Mesothelial cell of epicardium (in vitro differentiated cells): ENCODE results near the gene SLC8A1. TPM values are rescaled to one million over a fixed set of nuclear protein-coding genes. Genes with fewer than 3 reads are reported as not detected.
A peak's percentile ranks its signal among the peaks of the same experiment; 100 is the strongest.

Experiments used
- DNase-seq, 2 experiments: peaks; one replicate each; pipeline ENCODE4 v3.0.0; 2021; ENCODE audit warnings: low spot score in 2 of 2; ENCODE audit not compliant: unreplicated experiment in 2 of 2
- H3K27ac Mint-ChIP-seq: 2 replicates; pipeline ENCODE4 v1.8.0; 2021; ENCODE audit warnings: mixed read lengths
- H3K27me3 Mint-ChIP-seq: 2 replicates; pipeline ENCODE4 v1.8.0; 2021; ENCODE audit warnings: low read depth, mixed read lengths
- H3K36me3 Mint-ChIP-seq: 2 replicates; pipeline ENCODE4 v1.8.0; 2021; ENCODE audit warnings: mixed read lengths
- H3K4me1 Mint-ChIP-seq: 2 replicates; pipeline ENCODE4 v1.8.0; 2021; ENCODE audit warnings: mixed read lengths
- H3K4me3 Mint-ChIP-seq: 2 replicates; pipeline ENCODE4 v1.8.0; 2021; ENCODE audit warnings: mild to moderate bottlenecking, moderate library complexity, mixed read lengths
- H3K9me3 Mint-ChIP-seq: 2 replicates; pipeline ENCODE4 v1.8.0; 2021; ENCODE audit warnings: mixed read lengths
- CTCF ChIP-seq: fragments of 200-600 bp; sonication (generic); IDR thresholded peaks from one replicate; pipeline ENCODE4 v1.5.0; 2021; ENCODE audit warnings: antibody characterized with exemption; ENCODE audit not compliant: unreplicated experiment
- total RNA-seq: library from RNA; stranded (reverse); gene quantifications from 3 replicates; pipeline ENCODE4 v1.2.1, GENCODE V29; 2021

Gene SLC8A1
- total RNA-seq, 1 donor from 2014 or later: 29.6 TPM

GRCh38 chr2:40144022-40144421, 307.9 kb downstream of the SLC8A1 start:
- Mint-ChIP-seq H3K27me3 (no peaks in the 10 kb centered on the region), H3K36me3 (peaks cover 24% of the 10 kb centered on the region), H3K4me3 (no peak overlapping the region), H3K9me3 (peaks cover 10% of the 10 kb centered on the region), H3K4me1 (peaks cover 7% of the 10 kb centered on the region), H3K27ac (no peak overlapping the region)
- TF ChIP-seq CTCF: no peak
- no peak for DNase-seq

- no peak for TF ChIP-seq CTCF
Observed at GRCh38 chr2:40138314-40138713, 313.6 kb downstream of the SLC8A1 start.

GRCh38 chr2:40131081-40131704, 320.7 kb downstream of the SLC8A1 start:
- no peak for TF ChIP-seq CTCF
- Mint-ChIP-seq H3K4me1 (peaks cover 15% of the 10 kb centered on the region), H3K27me3 (no peaks in the 10 kb centered on the region), H3K4me3 (no peak overlapping the region), H3K36me3 (no peaks in the 10 kb centered on the region), H3K9me3 (no peaks in the 10 kb centered on the region), H3K27ac (no peak overlapping the region)
- DNase-seq: no peak

More at GRCh38 chr2:40138314-40138713, 313.6 kb downstream of the SLC8A1 start:
- Mint-ChIP-seq H3K36me3 (peaks cover 20% of the 10 kb centered on the region), H3K9me3 (no peaks in the 10 kb centered on the region), H3K4me1 (peaks cover 7% of the 10 kb centered on the region), H3K27ac (no peak overlapping the region), H3K4me3 (no peak overlapping the region), H3K27me3 (no peaks in the 10 kb centered on the region)
- no peak for DNase-seq

- H3K27ac Mint-ChIP-seq: peak overlapping the region; percentile 18
- H3K4me1 Mint-ChIP-seq: peaks cover 15% of the 10 kb centered on the region
- no peak for DNase-seq
- no peaks in the 10 kb centered on the region for H3K27me3 Mint-ChIP-seq
- H3K9me3 Mint-ChIP-seq: no peaks in the 10 kb centered on the region
- H3K36me3 Mint-ChIP-seq: no peaks in the 10 kb centered on the region
- no peak for TF ChIP-seq CTCF
- H3K4me3 Mint-ChIP-seq: no peak overlapping the region
Observed at GRCh38 chr2:40130251-40130994, 321.5 kb downstream of the SLC8A1 start.

GRCh38 chr2:40129725-40130124, 322.2 kb downstream of the SLC8A1 start:
- no peak for DNase-seq
- no peaks in the 10 kb centered on the region for H3K9me3 Mint-ChIP-seq
- H3K36me3 Mint-ChIP-seq: no peaks in the 10 kb centered on the region
- H3K27me3 Mint-ChIP-seq: no peaks in the 10 kb centered on the region
- peaks cover 15% of the 10 kb centered on the region for H3K4me1 Mint-ChIP-seq
- TF ChIP-seq CTCF: no peak
- H3K27ac Mint-ChIP-seq: no peak overlapping the region
- no peak overlapping the region for H3K4me3 Mint-ChIP-seq
